ENCODE results near the gene MAGOH. TPM values are rescaled to one million over a fixed set of nuclear protein-coding genes. Genes with fewer than 3 reads are reported as not detected.
A peak's percentile ranks its signal among the peaks of the same experiment; 100 is the strongest.

Gene MAGOH
- total and polyA plus RNA-seq, 2 of the 13 experiments (the other 11 are each of a cell fraction or from before 2014, with no cell fraction given) = 24.1 to 87.0 TPM

- TF ChIP-seq ZNF678 (CRISPR knock-in tag; IDR thresholded peaks at IDR 0.05) (no peak), MTA3 (CRISPR knock-in tag; IDR thresholded peaks at IDR 0.05) (no peak), TEAD3 (CRISPR knock-in tag; optimal IDR thresholded peaks at IDR 0.05; ENCODE audit: borderline replicate concordance) (peak; percentile 82), STAT5B (CRISPR knock-in tag; IDR thresholded peaks at IDR 0.05) (no peak), SOX6 (IDR thresholded peaks at IDR 0.05) (no peak), SOX6 (CRISPR knock-in tag; IDR thresholded peaks at IDR 0.05) (peak; percentile 94), POGK (CRISPR knock-in tag; conservative IDR thresholded peaks at IDR 0.05) (peak; percentile 47; the same call in 1 of the 2 replicates), MXI1 (IDR thresholded peaks at IDR 0.05; ENCODE audit: borderline replicate concordance, low read depth, low read length) (peak; percentile 77; the same call in 2 of the 3 replicates), ZNF660 (CRISPR knock-in tag; IDR thresholded peaks at IDR 0.05; ENCODE audit: borderline replicate concordance, low read depth) (no peak), HNRNPK (IDR thresholded peaks at IDR 0.05; ENCODE audit: low read depth, low read length, poor library complexity, severe bottlenecking) (no peak), TBX2 (CRISPR knock-in tag; IDR thresholded peaks at IDR 0.05; ENCODE audit: borderline replicate concordance) (peak; percentile 98), TCF7L2 (IDR thresholded peaks at IDR 0.05; ENCODE audit: low read depth, low read length) (peak; percentile 35; the same call in 1 of the 2 replicates)
- TF ChIP-seq, protein P1, sequence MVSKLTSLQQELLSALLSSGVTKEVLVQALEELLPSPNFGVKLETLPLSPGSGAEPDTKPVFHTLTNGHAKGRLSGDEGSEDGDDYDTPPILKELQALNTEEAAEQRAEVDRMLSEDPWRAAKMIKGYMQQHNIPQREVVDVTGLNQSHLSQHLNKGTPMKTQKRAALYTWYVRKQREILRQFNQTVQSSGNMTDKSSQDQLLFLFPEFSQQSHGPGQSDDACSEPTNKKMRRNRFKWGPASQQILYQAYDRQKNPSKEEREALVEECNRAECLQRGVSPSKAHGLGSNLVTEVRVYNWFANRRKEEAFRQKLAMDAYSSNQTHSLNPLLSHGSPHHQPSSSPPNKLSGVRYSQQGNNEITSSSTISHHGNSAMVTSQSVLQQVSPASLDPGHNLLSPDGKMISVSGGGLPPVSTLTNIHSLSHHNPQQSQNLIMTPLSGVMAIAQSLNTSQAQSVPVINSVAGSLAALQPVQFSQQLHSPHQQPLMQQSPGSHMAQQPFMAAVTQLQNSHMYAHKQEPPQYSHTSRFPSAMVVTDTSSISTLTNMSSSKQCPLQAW (CRISPR knock-in tag; IDR thresholded peaks at IDR 0.05) = peak; percentile 68; the same call in 1 of the 2 replicates
- TF ChIP-seq, protein P2, sequence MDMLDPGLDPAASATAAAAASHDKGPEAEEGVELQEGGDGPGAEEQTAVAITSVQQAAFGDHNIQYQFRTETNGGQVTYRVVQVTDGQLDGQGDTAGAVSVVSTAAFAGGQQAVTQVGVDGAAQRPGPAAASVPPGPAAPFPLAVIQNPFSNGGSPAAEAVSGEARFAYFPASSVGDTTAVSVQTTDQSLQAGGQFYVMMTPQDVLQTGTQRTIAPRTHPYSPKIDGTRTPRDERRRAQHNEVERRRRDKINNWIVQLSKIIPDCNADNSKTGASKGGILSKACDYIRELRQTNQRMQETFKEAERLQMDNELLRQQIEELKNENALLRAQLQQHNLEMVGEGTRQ (IDR thresholded peaks at IDR 0.05; ENCODE audit: low read depth, low read length) = peak; percentile 91
- TF ChIP-seq, protein P2 (CRISPR knock-in tag; IDR thresholded peaks at IDR 0.05; ENCODE audit: borderline replicate concordance) = peak; percentile 95; the same call in 1 of the 2 replicates
- TF ChIP-seq, protein P3, sequence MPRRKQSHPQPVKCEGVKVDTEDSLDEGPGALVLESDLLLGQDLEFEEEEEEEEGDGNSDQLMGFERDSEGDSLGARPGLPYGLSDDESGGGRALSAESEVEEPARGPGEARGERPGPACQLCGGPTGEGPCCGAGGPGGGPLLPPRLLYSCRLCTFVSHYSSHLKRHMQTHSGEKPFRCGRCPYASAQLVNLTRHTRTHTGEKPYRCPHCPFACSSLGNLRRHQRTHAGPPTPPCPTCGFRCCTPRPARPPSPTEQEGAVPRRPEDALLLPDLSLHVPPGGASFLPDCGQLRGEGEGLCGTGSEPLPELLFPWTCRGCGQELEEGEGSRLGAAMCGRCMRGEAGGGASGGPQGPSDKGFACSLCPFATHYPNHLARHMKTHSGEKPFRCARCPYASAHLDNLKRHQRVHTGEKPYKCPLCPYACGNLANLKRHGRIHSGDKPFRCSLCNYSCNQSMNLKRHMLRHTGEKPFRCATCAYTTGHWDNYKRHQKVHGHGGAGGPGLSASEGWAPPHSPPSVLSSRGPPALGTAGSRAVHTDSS (CRISPR knock-in tag; conservative IDR thresholded peaks at IDR 0.05) = no peak
- TF ChIP-seq, protein P4, sequence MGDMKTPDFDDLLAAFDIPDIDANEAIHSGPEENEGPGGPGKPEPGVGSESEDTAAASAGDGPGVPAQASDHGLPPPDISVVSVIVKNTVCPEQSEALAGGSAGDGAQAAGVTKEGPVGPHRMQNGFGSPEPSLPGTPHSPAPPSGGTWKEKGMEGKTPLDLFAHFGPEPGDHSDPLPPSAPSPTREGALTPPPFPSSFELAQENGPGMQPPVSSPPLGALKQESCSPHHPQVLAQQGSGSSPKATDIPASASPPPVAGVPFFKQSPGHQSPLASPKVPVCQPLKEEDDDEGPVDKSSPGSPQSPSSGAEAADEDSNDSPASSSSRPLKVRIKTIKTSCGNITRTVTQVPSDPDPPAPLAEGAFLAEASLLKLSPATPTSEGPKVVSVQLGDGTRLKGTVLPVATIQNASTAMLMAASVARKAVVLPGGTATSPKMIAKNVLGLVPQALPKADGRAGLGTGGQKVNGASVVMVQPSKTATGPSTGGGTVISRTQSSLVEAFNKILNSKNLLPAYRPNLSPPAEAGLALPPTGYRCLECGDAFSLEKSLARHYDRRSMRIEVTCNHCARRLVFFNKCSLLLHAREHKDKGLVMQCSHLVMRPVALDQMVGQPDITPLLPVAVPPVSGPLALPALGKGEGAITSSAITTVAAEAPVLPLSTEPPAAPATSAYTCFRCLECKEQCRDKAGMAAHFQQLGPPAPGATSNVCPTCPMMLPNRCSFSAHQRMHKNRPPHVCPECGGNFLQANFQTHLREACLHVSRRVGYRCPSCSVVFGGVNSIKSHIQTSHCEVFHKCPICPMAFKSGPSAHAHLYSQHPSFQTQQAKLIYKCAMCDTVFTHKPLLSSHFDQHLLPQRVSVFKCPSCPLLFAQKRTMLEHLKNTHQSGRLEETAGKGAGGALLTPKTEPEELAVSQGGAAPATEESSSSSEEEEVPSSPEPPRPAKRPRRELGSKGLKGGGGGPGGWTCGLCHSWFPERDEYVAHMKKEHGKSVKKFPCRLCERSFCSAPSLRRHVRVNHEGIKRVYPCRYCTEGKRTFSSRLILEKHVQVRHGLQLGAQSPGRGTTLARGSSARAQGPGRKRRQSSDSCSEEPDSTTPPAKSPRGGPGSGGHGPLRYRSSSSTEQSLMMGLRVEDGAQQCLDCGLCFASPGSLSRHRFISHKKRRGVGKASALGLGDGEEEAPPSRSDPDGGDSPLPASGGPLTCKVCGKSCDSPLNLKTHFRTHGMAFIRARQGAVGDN (CRISPR knock-in tag; IDR thresholded peaks at IDR 0.05) = peak; percentile 57
Observed at GRCh38 chr1:53183095-53183990, 55.0 kb downstream of the MAGOH start (continued).

All from HepG2 (cell line).